Ramos (cell line): ENCODE measurements around the gene GRAMD1B.

Experiments used
- in situ Hi-C: fragments of 300-500 bp; cut with MboI; formaldehyde crosslinking; loops from one replicate; pipeline ENCODE4 v1.14.3; 2022; ENCODE audit warnings: low sequenced_read_pairs; ENCODE audit not compliant: unreplicated experiment

GRAMD1B gene

DNA sequence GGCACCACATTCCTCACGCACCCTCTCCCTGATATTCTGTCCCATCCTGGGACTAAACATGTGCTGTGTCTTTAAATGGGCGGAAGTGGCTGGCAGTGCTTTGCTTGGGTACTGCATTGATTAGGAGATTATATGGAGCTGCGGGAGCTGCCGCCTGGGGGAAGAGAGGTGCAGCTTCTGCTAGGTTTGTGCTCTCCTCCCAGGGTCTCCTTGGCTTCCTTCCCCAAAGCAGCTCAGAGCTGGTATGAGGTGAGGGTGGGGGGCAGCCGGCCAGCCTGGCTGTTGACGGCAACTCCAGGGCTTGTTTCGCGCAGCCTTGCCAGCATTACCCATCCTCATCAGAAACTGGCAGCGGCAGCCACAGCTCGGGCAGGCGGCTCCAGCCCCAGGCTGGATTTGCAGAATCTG, 95.4 kb downstream of the GRAMD1B start:
- in situ Hi-C loops, result no loop called here

DNA sequence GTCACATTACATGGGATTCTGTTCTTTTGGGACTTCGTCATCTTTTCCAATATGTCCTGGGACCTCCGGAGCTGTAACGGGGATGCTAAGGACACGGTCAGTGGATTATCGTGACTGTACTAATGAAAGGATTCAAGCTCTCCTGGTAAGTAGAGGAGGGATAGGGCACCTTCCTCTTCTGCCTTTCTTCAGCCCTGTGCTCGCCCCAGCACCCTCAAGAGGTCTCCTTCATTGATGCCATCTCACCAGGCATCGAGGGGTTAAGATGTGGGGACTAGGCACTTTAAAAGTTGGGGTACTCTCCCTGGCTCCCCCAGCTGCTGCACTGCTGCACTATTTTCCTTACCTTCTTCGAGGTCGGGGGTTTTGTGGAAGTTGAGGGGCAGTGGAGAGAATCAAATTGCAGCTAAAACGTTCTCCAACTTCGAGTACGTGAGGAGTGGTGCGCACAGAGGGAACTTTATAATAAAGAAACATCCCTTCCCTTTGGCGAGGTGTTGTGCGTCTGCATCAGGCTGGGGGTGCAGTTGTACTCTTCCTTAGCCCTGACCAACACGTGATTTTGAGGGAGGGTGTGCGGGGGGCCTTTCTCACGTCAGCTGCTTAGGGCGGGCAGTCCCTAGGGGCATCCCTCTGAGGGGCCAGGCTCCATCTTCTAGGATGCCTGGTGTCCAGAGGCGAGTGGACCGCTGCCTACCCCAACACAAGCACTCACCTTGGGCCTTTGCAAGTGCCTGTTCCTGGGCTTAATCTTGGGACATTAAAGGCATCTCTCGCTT, 96.1 kb downstream of the GRAMD1B start:
- in situ Hi-C loops, result no loop called here

DNA sequence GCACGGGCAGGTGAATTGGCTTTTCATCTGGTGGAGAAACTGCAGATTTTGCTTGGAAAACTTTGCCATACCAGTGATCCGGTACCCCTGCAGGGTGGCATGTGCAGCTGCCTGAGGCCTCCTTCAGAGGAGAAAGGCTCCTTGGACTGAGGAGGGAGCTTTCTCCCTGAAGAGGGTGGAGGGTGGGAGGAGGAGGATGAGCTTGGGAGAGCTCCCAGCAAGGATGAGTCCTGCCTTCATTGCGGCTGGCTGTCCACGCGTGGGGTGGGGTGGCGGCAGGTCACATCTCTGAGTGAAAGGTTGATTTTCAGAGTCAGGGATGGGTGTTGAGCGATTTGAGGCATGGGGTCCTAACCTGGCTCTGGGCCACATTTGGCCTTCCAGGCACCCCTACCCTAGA, 96.8 kb downstream of the GRAMD1B start:
- in situ Hi-C loops, result no loop called here

DNA sequence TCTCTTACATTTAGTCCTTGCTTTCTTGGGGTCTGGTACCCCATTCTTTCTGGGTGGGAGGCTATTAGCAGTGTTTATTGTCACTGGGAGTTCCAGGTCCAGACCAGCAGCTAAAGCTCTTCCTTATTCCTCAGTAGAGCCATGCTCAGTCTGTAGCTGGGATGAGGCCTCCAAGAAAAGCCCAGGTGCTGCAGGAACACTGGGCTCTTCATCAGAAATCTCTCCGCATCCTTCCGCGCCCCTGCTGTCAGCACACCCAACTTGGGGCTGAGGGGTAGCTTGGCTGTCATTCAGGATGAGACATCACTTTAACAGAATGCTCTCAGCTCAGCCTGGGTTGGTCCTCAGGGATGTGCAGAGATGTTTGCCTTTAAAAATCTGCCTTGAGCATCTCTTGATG, 97.5 kb downstream of the GRAMD1B start:
- in situ Hi-C loops, result no loop called here

DNA sequence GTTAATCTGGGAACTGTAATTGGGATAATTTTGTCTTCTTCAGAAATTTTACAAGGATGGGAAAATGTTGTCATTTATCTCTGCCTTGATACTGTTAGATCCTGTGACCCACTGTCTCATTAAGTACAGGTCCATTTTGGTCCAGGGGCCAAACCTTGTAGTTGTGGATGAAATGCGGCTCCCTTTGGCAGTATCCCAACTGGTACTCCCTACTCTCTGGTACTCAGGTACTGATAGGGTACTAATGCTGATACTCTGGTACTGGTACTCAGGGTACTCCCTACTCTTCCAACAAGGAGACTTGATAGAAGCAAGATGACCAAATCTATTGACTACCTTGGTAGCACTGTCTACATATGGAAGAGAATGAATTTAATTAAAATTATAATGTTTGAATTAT, 97.9 kb downstream of the GRAMD1B start:
- in situ Hi-C loops, result no loop called here

DNA sequence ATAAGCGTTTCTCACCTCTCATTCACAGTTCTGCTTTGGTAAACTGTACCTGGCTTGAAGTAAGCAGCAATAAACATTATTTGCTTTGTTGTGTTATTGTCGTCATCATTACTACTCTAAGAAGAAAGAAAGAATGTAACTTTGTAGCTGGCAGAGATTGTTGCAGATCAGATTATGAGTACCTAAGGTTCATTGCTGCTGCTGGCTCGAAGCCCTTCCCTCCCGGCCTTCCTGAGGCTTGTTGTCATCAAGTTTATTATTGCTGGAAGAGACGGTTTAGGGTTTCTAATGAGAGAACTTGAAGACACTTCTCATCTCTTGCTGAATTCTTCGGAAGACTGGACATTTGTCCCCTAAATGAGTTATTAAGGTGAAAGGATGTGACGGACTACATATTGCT, 101.3 kb downstream of the GRAMD1B start:
- in situ Hi-C loops, result no loop called here

DNA sequence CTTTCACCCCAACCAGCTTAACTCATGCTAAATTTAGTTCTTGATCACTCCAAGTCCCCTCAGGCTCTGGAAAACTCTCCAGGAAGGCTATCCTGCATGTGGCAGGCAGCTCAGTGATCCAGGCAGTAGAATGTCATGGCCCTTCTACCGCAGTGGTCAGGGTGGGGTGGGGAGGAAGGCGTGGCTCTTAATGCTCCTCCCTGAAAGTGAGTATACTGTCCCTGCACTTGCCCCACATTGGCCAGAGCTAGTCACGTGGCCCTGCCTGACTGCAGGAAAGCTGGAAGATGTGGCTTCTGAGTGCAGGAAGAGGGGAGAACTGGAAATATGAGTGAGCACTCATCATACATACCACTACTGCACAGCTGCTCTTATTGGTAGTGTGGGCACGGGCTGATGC, 102.1 kb downstream of the GRAMD1B start:
- in situ Hi-C loops, result no loop called here

DNA sequence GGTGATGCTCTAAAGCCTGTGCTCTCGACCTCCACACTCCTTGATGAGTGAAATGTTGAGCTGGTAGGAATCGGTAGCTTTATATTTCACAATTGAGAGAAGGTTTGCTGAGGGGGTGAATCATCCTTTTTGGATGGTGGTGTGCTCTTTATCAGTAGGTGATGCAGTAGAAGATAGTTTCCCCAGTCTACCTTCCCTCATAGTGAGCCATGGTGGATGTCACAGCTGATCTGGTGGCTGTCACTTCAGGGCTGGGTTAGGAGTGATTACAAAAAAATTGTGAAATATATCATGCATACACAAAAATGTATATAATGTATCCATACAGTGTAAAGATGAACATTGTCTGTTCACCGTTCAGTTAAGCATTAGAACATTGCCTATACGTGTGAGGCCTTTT, 105.3 kb downstream of the GRAMD1B start:
- in situ Hi-C loops, result no loop called here

DNA sequence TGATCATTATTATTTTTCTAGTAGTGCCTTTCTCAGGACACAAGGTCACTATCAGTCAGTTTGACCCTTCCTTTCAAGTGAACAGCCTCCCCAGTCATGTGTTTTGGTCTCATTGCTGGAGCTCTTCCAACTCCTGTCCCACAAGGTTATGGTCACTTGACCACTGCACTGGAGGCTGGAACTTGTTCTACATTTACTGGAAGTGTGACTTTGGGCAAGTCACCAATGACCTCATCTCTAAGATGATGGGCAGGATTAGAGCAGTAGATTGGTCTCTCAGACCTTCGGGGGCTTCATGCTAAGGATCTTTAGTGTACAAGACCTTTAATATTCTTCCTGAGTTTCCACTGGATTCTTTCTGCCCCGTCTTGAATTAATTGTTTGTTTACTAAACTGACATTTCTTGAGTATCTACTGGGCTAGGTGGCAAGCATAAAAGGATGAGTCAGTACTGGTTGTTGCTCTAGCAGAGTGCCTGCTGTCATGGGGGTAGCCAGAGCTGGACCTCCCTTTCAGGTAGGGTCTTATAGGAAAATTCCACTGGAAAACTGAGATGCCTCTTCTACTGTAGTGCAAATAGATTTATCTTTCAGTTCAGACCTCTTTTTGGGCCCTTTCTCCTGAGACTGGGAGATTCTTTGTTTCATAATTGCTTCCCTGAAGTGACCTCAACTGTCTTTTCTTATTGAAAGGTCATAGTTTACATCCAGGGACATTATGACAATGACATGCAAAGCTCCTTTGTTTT, 106.8 kb downstream of the GRAMD1B start:
- in situ Hi-C loops, result no loop called here

DNA sequence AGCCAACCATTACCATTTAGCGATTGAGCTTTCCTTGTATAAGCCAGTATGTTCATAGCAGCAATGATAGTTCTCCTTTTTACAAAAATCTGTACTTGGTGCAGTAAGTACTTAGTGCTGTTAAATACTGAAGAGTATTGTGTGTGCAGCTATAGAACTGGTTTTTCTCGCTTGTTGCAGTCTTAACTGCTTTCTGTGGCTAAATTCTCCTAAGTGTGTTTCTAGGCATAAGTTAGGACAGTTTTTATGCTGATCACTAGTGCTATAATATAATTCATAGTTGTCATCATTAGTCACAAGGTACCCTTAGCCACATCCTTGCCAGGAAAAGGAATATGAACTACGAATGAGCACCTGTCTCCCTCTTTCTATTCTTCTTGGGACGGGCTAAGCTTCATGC, 107.7 kb downstream of the GRAMD1B start:
- in situ Hi-C loops, result no loop called here

DNA sequence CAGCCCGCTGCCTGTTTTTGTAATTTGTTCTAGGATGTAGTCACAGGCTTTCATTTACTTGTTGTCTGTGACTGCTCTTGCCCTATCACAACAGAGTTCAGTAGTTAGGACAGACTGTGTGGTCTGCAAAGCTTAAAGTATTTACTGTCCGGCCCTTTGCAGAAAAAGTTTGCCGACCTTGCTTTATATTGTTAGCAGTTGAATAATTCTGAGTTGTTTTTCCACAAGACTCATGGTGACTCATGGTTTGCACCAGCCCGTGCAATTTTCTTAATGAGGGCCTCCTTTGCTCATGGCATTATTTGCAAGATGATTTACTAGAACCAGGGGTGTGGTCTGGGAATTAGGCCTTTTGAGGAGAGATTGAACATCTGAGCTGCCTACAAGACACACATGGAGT, 113.7 kb downstream of the GRAMD1B start:
- in situ Hi-C loops, result no loop called here

DNA sequence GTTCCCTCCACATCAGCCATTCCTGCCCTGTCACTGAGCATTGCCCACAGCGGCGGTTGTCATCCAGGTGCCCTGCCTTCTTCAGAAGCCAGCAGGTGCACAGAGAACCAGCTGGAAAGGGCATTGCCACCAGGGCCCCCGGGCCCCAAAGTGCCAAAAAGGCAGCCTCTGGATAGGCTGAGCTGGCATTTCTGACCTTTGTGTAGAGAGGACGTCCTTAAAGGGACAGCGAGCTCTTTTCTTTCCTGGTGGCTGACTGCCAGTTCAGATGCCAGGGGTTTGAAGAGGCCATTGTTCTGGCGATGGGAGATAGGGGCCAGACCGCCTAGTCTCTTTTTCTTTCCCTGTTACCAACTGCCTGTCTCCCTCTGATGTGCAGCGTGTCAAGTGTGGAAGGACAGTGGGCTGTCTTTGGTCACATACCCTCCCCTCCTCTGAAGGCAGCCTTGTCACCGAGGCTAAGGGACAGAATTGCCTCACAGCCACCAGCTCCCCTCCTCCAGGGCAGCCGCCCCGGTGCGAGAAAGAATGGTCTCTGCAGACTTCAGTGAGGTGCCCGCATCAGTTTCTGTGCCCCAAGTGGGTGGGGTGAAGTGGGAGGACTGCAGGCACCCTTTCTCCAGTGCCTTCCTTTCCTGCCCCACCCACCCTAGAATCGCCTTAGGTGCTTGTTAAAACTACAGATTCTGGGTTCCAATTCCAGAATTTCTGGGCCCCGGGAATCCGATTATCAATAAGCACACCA, 114.7 kb downstream of the GRAMD1B start:
- in situ Hi-C loops, result no loop called here

DNA sequence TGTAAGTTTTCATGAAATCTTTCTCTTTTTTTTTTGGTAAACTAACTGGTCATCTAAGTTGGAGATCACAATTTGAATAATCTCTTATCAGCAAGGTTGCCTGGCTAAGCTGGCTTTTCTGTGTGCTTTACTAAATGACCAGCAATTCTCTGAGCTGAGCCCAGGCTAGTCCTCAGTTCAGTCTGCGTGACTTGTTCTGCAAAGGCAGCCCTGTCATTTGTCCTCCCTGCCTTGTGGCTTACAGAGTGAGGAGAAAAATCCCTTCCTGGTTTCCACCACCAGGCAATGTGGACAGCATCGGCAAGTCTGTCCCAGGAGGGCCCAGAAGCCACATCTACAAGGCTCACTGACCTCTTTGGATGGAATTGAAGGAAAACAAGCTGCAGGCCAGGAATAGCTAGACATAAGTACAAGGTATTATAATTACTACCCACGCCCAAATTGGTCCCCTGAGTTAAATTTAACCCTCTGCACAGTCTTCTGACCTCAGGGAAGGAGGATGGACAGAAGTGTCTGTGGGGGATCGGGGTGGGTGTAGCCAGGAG, 115.7 kb downstream of the GRAMD1B start:
- in situ Hi-C loops, result no loop called here

DNA sequence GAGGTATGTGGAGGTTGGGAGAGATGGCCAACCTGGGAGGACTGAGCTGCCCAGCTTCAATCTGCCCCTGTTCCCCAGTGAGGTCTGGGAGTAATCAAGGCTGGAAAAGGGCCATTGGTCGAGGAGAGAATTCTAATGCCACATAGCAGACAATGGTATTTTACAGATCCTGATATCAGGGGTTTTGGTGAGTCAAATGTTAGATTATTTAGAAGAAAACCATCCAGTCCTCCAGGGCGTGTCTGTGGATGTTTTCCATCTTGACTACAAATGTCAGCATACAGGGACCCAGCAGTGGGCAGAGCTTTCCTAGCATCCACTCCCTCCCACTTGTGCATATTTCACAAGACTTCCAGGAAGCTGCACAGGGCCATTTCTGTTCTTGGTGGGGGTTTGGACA, 116.4 kb downstream of the GRAMD1B start:
- in situ Hi-C loops, result no loop called here

DNA sequence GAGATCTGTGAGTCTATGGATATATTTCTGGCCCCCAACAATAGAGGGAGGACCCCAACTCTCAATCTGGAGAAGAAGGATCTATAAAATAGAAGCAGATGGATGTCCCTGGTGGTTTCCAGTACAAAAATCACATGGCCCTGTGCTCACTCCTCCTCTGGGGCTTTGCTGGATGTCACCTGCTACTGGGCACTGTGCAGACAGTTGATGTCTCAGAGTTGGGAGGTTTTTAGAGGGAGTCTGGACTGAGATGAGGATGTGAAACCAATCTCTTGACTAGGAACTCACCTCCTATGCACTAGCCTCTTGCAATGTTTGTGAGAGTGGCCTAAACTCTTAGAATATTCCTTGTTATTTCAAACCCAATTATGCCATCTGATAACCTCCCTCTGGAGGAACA, 117.1 kb downstream of the GRAMD1B start:
- in situ Hi-C loops, result no loop called here

DNA sequence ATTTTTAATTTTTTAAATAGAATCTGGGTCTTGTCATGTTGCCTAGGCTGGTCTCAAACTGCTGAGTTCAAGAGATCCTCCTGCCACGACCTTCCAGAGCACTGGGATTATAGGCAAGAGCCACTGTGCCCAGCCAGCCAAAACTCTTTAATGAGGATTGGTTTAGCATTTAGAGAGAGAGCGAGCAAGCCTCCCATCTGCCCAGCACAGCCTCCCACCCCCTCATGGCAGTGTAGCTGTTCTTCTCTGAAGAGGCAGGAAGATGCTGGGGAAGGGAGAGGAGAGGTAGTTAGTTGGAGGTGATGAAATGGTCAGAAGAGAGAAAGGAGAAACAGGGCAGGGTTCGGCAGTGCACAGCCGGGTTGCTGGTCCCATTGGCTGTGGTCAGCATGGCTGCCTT, 118.7 kb downstream of the GRAMD1B start:
- in situ Hi-C loops, result no loop called here

DNA sequence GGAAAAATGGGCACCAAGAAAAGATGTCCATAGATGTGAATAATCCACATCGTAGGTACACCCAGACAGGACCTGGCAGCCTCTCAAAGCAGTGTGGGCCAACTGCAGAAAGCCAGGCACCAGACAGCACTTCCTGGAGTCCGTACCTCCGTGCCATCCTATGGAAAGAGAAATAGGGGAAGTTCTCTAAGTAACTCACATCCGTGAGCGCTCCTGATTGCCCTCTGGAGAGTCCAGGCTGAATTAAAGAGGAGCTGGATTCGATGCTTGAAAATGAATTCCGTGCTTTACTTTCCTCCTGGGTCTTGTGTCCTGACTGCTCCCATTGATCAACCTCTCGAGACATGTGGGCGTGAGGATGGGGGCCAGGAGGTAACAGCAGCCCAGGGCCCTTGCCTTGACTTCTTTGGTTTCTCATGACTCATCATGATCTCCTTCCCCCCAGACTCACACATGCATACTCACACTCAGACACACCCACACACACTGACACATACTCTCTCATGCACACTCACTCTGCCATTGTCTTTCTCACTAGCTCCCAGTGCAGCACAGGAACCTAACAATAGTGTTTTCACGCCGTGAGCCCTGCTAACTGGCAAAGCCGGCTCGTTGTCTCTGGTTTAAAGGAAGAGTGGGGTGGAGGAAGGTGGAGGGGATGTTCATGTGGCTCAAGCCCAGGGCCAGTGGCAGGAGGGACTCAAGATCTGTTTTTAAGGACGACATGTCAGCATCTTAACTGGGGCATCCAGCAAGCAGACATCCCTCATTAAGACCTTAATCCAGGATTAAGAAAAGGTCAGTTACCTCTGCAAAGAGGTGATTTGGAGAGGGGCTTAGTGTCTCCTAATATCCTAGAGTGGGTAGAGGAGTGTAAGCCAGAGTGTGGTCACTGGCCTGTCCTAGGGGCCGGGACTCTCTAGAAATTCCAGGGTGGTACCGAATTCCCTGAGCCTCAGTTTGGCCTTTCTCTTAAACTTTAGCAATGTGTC, 120.2 kb downstream of the GRAMD1B start:
- in situ Hi-C loops, result no loop called here

DNA sequence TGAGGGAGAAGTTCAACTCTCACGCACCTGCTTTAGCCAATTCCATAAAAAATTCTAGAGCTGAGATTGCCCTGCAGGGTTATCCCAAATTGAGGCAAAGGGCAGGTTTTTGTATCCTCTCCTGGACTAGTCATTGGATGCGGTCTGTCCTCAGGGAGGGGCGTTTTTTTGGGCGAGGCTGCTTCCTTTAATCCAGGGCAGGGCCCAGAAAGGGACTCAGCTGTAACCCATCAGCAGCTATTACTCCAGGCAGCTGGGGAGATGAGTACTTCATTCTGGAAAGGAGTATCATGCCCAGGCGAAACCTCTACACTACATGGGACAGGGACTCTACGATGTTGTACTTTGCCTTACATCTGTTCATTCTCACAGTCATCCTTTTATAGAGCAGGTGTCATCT, 121.0 kb downstream of the GRAMD1B start:
- in situ Hi-C loops, result no loop called here

DNA sequence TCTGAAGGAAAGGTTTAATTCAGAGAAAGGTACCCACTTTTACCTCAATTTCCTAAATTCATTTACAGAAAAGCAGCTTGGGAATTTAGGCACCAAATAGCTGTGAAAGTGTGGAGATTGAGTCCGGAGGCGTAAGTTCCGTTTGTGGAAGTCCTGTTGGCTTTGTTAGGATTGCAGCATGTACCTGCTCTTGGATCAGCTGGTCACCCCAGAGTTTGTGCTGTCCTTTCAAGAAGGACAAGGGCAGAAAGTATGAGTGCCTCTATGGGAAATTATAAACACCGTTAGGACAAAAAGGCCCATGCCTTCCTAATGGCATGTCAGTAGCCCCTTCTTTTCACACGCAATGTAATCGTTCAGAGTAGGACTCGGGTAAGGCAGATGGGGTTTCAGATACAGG, 126.6 kb downstream of the GRAMD1B start:
- in situ Hi-C loops, result no loop called here
